HepG2 (cell line): ENCODE measurements around the gene GMPPB. TPM values are rescaled to one million over a fixed set of nuclear protein-coding genes. Genes with fewer than 3 reads are reported as not detected.

Experiments used
- ETV6 ChIP-seq: sonication (generic); formaldehyde crosslinking; conservative IDR thresholded peaks from 2 replicates; pipeline ENCODE4 v1.4.0; 2020; ENCODE audit warnings: missing genetic modification reagents
- FOSL1 ChIP-seq: sonication (generic); formaldehyde crosslinking; IDR thresholded peaks from 2 replicates; pipeline ENCODE4 v1.9.0; 2021; ENCODE audit warnings: missing genetic modification reagents, borderline replicate concordance
- GRHL1 ChIP-seq: sonication (generic); formaldehyde crosslinking; conservative IDR thresholded peaks from 2 replicates; pipeline ENCODE4 v1.8.0; 2022; ENCODE audit warnings: missing genetic modification reagents
- HDAC2 ChIP-seq: sonication (generic); formaldehyde crosslinking; IDR thresholded peaks from 2 replicates; pipeline ENCODE4 v1.4.0; 2020; ENCODE audit warnings: missing genetic modification reagents
- HIC2 ChIP-seq: sonication (generic); formaldehyde crosslinking; IDR thresholded peaks from 2 replicates; pipeline ENCODE4 v1.9.0; 2022; ENCODE audit warnings: low read depth, missing genetic modification reagents
- MYC ChIP-seq: sonication (generic); formaldehyde crosslinking; IDR thresholded peaks from 2 replicates; pipeline ENCODE4 v1.9.0; 2021; ENCODE audit warnings: missing genetic modification reagents, borderline replicate concordance
- NFE2L1 ChIP-seq: sonication (generic); formaldehyde crosslinking; IDR thresholded peaks from 2 replicates; pipeline ENCODE4 v1.4.0; 2020; ENCODE audit warnings: missing genetic modification reagents, mild to moderate bottlenecking, borderline replicate concordance
- SMARCE1 ChIP-seq: fragments of 450-650 bp; IDR thresholded peaks from 2 replicates; pipeline ENCODE4 v1.6.1; 2017; ENCODE audit warnings: borderline replicate concordance
- SRSF9 ChIP-seq: fragments of 200-400 bp; formaldehyde crosslinking; IDR thresholded peaks from 2 replicates; pipeline ENCODE4 v1.6.1; 2018; ENCODE audit warnings: borderline replicate concordance, mild to moderate bottlenecking, low read depth, low read length; ENCODE audit not compliant: insufficient read depth, poor library complexity, severe bottlenecking
- TP53 ChIP-seq: sonication (generic); formaldehyde crosslinking; conservative IDR thresholded peaks from 2 replicates; pipeline ENCODE4 v1.4.0; 2020; ENCODE audit warnings: missing genetic modification reagents
- ZFAT ChIP-seq: sonication (generic); formaldehyde crosslinking; conservative IDR thresholded peaks from 2 replicates; pipeline ENCODE4 v1.8.1; 2023; ENCODE audit warnings: missing genetic modification reagents, inconsistent platforms
- ZNF646 ChIP-seq: sonication (generic); formaldehyde crosslinking; IDR thresholded peaks from 2 replicates; pipeline ENCODE4 v1.9.0; 2021; ENCODE audit warnings: mild to moderate bottlenecking, missing genetic modification reagents
- ZNF839 ChIP-seq: sonication (generic); formaldehyde crosslinking; IDR thresholded peaks from 2 replicates; pipeline ENCODE4 v1.4.0; 2020; ENCODE audit warnings: missing genetic modification reagents, mild to moderate bottlenecking, borderline replicate concordance
- polyA plus RNA-seq, 8 experiments: library from polyadenylated mRNA; depleted of rRNA in 3 of 8; stranded (reverse) in 7 of 8; unstranded in 1 of 8; fragments of >200 nt; fragmentation: Illumina TruSeq in 4 of 8; extraction: Trizol in 4 of 8; gene quantifications; 2 replicates each; pipeline versions ENCODE4 v1.2.1 to v1.2.3, GENCODE V29; 2011 to 2016; ENCODE audit warnings: low read depth in 4 of 8, missing spikeins in 1 of 8, mixed read lengths in 1 of 8; ENCODE audit not compliant: insufficient read depth in 1 of 8
- total RNA-seq, 5 experiments: library from RNA; depleted of rRNA; stranded (reverse); fragments of >200 nt; fragmentation: Illumina TruSeq; extraction: Trizol; gene quantifications; 2 replicates each; pipeline ENCODE4 v1.2.3, GENCODE V29; 2016; ENCODE audit warnings: low read depth in 1 of 5
- TF ChIP-seq, protein P1 (sequence below): IDR thresholded peaks from 2 replicates; pipeline ENCODE4 v1.6.1; 2016; ENCODE audit warnings: control low read depth
- TF ChIP-seq, protein P2 (sequence below): sonication (generic); formaldehyde crosslinking; IDR thresholded peaks from 2 replicates; pipeline ENCODE4 v1.8.0; 2022; ENCODE audit warnings: mild to moderate bottlenecking, missing genetic modification reagents, moderate library complexity

The GMPPB gene
- total and polyA plus RNA-seq, 2 of the 13 experiments (the other 11 are each of a cell fraction or from before 2014, with no cell fraction given): 6.5 to 23.1 TPM

DNA sequence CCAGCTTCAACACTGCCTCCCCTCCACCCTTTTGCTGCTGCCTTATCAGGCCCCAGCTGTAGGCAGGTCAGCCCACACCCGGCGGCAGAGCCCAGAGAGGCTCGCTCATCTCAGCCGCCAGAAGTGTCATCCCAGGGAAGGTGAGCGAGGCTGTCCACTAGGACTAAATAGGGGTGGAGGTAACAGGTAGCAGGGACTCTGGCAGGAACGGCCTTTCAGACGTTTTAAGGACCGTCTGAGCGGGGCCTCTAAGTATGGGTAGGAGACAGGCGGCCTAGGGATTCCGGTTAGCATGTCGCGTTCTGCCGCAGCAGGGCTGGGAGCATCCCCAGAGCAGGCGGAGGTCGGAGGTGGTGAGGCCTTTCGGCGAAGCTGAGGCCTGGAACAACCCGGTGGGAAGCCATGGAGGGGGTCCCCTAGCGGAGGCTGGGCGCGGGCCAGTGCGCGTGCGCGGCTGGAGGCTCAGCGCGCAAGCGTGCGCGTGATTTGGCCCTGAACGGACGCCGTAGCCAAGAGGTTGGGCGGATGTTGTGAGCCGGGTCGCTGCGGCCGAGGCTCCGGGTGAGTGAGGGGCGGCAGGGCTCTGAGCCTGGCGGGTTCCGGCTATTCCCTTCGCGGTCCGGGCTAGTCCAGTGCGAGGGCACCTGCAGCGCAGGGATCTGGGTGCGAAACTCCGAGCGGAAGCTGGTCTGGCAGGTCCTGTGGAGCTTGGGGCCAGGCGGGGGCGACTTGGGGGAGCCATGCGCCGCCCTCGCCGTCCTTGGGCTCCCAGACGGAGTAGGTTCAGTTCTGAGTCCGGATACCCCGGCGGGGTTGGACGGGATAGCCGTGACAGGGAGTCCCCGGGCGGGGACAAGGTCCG lies 34.5 kb downstream of the GMPPB start, which contains the start of the genes MST1 and RNF123 (continued):
- TF ChIP-seq GRHL1 (CRISPR knock-in tag) (no peak), ETV6 (CRISPR knock-in tag) (no peak), SRSF9 (no peak), ZFAT (no peak; the same call in 1 of the 2 replicates), HIC2 (CRISPR knock-in tag) (no peak), TP53 (CRISPR knock-in tag) (no peak), NFE2L1 (CRISPR knock-in tag) (no peak), ZNF839 (CRISPR knock-in tag) (no peak), FOSL1 (CRISPR knock-in tag) (no peak), SMARCE1 (no peak), ZNF646 (CRISPR knock-in tag) (no peak), HDAC2 (CRISPR knock-in tag) (peak; percentile 74), MYC (CRISPR knock-in tag) (peak; percentile 82)
- TF ChIP-seq, protein P1, sequence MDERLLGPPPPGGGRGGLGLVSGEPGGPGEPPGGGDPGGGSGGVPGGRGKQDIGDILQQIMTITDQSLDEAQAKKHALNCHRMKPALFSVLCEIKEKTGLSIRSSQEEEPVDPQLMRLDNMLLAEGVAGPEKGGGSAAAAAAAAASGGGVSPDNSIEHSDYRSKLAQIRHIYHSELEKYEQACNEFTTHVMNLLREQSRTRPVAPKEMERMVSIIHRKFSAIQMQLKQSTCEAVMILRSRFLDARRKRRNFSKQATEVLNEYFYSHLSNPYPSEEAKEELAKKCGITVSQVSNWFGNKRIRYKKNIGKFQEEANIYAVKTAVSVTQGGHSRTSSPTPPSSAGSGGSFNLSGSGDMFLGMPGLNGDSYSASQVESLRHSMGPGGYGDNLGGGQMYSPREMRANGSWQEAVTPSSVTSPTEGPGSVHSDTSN (CRISPR knock-in tag): no peak
- TF ChIP-seq, protein P2, sequence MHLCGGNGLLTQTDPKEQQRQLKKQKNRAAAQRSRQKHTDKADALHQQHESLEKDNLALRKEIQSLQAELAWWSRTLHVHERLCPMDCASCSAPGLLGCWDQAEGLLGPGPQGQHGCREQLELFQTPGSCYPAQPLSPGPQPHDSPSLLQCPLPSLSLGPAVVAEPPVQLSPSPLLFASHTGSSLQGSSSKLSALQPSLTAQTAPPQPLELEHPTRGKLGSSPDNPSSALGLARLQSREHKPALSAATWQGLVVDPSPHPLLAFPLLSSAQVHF (CRISPR knock-in tag): no peak
